Mucosa of stomach (tissue), 1 donor: ENCODE measurements around the gene TNKS2.
"Not testable (repeated sequence)": the region's sequence is repeated elsewhere in the genome, so short reads cannot be mapped to it uniquely, and the experiment has no call there.

ENCODE experiments used
- H3K27me3 ChIP-seq: one replicate; pipeline ENCODE4 v1.7.0; 2013; ENCODE audit warnings: mild to moderate bottlenecking, low read length; ENCODE audit not compliant: control insufficient read depth, insufficient read depth
- H3K36me3 ChIP-seq: one replicate; pipeline ENCODE4 v1.7.0; 2013; ENCODE audit warnings: low read length; ENCODE audit not compliant: control insufficient read depth, insufficient read depth
- H3K4me1 ChIP-seq: one replicate; pipeline ENCODE4 v1.7.0; 2013; ENCODE audit warnings: mild to moderate bottlenecking, low read length; ENCODE audit not compliant: control insufficient read depth, insufficient read depth
- H3K4me3 ChIP-seq: one replicate; pipeline ENCODE4 v1.7.0; 2013; ENCODE audit warnings: low read length
- H3K9ac ChIP-seq: one replicate; pipeline ENCODE4 v1.7.0; 2013; ENCODE audit warnings: mild to moderate bottlenecking, low read length, moderate library complexity
- H3K9me3 ChIP-seq: one replicate; pipeline ENCODE4 v1.7.0; 2013; ENCODE audit warnings: mild to moderate bottlenecking, low read length, moderate library complexity; ENCODE audit not compliant: control insufficient read depth
- donor health status: Pancreatic carcinoma.

The TNKS2 gene

GRCh38 chr10:91883549-91884444, 85.6 kb downstream of the TNKS2 start:
- peak overlapping the region; percentile 42 for H3K9ac ChIP-seq
- H3K4me1 ChIP-seq, result peaks cover 17% of the 10 kb centered on the region
- H3K9me3 ChIP-seq, result no peaks in the 10 kb centered on the region
- no peak overlapping the region for H3K4me3 ChIP-seq
- H3K36me3 ChIP-seq, result no peaks in the 10 kb centered on the region
- H3K27me3 ChIP-seq, result peaks cover 11% of the 10 kb centered on the region

DNA sequence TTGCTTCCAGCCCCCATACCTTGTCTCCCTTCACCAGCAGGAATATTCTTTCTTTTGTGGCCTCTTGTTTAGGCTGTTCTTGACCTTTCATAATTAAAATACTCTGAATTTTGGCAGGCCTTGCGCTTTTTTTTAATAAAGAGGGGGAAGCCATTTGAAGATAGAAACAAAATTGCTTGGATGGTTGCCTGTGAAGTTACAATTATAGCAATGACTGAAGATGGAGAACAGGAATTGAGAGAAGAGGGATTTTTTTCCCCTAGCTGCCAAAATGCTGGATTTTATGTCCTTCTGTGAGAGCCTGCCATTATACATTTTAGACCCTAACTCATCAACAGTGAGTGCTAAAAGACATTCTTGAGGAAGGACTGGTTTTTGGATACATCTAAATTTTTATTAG, 86.3 kb downstream of the TNKS2 start:
- H3K27me3 ChIP-seq, result peaks cover 15% of the 10 kb centered on the region
- H3K9me3 ChIP-seq, result no peaks in the 10 kb centered on the region
- H3K4me3 ChIP-seq, result no peak overlapping the region
- H3K9ac ChIP-seq, result no peak overlapping the region
- H3K36me3 ChIP-seq, result no peaks in the 10 kb centered on the region
- H3K4me1 ChIP-seq, result peaks cover 17% of the 10 kb centered on the region

GRCh38 chr10:91885362-91886079, 87.3 kb downstream of the TNKS2 start:
- Histone ChIP-seq H3K4me1 (peaks cover 11% of the 10 kb centered on the region), H3K9ac (no peak overlapping the region), H3K36me3 (no peaks in the 10 kb centered on the region), H3K9me3 (no peaks in the 10 kb centered on the region), H3K27me3 (peaks cover 19% of the 10 kb centered on the region), H3K4me3 (no peak overlapping the region)

DNA sequence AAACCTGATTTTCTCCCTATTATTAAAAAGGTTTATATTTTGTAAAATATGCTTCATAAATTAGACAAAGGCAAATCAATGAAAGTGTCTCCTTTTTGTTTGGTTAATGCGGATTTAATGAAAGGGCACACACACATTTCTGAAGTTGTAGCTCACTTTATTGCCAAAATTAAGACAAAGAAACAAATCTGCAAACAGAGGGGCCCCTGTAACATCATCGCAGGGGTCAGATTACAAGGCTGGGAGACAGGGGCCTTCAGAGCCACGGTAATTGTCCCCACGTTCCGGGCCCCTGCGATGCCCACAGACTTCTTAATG, 88.7 kb downstream of the TNKS2 start:
- H3K9ac ChIP-seq, result peak overlapping the region; percentile 38
- H3K27me3 ChIP-seq, result peaks cover 19% of the 10 kb centered on the region
- no peaks in the 10 kb centered on the region for H3K9me3 ChIP-seq
- peaks cover 11% of the 10 kb centered on the region for H3K4me1 ChIP-seq
- H3K4me3 ChIP-seq, result peak overlapping the region; percentile 54
- no peaks in the 10 kb centered on the region for H3K36me3 ChIP-seq

GRCh38 chr10:91887272-91888076, 89.2 kb downstream of the TNKS2 start:
- peaks cover 11% of the 10 kb centered on the region for H3K4me1 ChIP-seq
- no peaks in the 10 kb centered on the region for H3K9me3 ChIP-seq
- H3K4me3 ChIP-seq, result peak overlapping the region; percentile 54
- H3K9ac ChIP-seq, result peak overlapping the region; percentile 38
- peaks cover 19% of the 10 kb centered on the region for H3K27me3 ChIP-seq
- H3K36me3 ChIP-seq, result no peaks in the 10 kb centered on the region

GRCh38 chr10:91891125-91892001, 93.1 kb downstream of the TNKS2 start:
- Histone ChIP-seq H3K4me1 (peaks cover 4% of the 10 kb centered on the region), H3K9ac (no peak overlapping the region), H3K4me3 (no peak overlapping the region), H3K27me3 (peaks cover 19% of the 10 kb centered on the region), H3K9me3 (no peaks in the 10 kb centered on the region), H3K36me3 (no peaks in the 10 kb centered on the region)

DNA sequence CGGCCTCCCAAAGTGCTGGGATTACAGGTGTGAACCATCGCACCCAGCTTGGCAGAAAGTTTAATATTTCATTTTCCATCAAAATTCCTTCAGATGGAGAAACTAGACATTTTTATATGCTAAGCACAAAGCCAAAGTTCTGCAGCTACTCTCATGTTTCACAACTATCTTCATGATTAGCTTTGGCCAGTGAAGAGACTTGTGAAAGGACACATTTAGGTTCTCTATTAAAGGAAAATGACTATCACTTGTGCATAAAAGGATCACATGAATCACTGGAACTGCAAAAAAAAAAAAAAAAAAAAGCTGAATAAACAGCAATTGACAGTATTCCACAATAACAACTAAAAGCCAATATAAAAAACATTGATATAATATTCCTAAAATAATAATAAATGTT, 94.8 kb downstream of the TNKS2 start:
- Histone ChIP-seq H3K9me3 (no peaks in the 10 kb centered on the region), H3K9ac (no peak overlapping the region), H3K27me3 (peaks cover 10% of the 10 kb centered on the region), H3K36me3 (no peaks in the 10 kb centered on the region), H3K4me1 (no peaks in the 10 kb centered on the region), H3K4me3 (no peak overlapping the region)

- H3K27me3 ChIP-seq, H3K36me3 ChIP-seq, H3K9me3 ChIP-seq, H3K4me3 ChIP-seq, H3K4me1 ChIP-seq, H3K9ac ChIP-seq: not testable (repeated sequence)
Observed at GRCh38 chr10:91894261-91894685, 96.0 kb downstream of the TNKS2 start.

DNA sequence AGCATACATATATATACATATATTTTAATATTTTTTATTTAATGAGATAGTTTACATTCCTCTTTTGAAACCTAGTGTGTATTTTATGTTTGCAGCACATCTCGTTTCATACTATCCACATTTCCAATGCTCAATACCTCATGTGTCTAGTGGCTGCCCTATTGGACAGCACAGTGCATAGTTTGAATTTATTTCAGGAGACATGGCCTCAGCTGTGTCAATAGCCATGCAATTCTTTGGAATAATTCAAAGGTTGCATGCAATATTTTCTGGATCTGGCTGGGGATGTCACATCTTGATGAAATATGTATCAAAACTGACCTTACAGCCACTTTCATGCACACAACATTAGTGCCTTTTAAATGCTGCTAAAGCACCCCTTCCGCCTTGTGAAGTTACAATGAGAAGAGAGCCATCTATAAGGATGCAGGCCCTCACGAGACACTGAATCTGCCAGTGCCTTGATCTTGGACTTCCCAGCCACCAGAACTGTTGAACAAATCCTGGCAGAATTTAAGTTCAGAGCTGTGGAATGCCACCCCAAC, 98.1 kb downstream of the TNKS2 start:
- H3K4me3 ChIP-seq, result no peak overlapping the region
- no peaks in the 10 kb centered on the region for H3K9me3 ChIP-seq
- peaks cover 1% of the 10 kb centered on the region for H3K4me1 ChIP-seq
- H3K9ac ChIP-seq, result no peak overlapping the region
- H3K36me3 ChIP-seq, result no peaks in the 10 kb centered on the region
- H3K27me3 ChIP-seq, result no peaks in the 10 kb centered on the region

DNA sequence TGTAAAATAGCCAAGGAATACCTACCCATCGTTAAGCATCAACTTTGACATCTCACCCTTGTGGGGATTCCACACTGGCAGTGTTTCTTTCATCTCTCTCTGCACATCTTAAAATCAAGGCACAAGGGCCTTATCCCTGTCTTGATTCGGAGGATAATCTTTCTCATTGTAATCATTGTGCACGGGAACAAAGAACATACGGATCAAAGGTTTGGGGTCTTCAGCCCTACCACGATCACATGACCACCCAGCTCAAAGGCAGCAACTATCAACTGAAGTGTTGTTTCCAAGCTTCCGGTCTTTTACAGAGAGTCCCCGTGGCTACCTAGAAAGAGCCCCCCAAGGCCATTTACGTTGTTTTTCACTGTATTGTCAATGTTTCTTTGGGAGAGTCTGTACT, 99.2 kb downstream of the TNKS2 start:
- Histone ChIP-seq H3K9me3 (no peaks in the 10 kb centered on the region), H3K4me1 (peaks cover 13% of the 10 kb centered on the region), H3K9ac (no peak overlapping the region), H3K27me3 (no peaks in the 10 kb centered on the region), H3K36me3 (no peaks in the 10 kb centered on the region), H3K4me3 (no peak overlapping the region)
